Putamen (tissue), 1 donor: ENCODE data around the gene ZNF487.

ENCODE experiments used
- DNase-seq: peaks from one replicate; pipeline ENCODE4 v3.0.0-alpha.2; 2016; ENCODE audit warnings: low spot score

ZNF487 gene

GRCh38 chr10:43524434-43525247 lies 87.7 kb downstream of the ZNF487 start:
- DNase-seq = no peak
